RWPE2 (cell line): Measurements from ENCODE around the gene TMEM132D.

Experiments
- ATAC-seq: fragments of 200-7000 bp; cut with Tn5 transposase; 3 replicates; pipeline ENCODE4 v1.9.1; 2021; ENCODE audit warnings: low read depth
- DNase-seq: peaks from one replicate; pipeline ENCODE4 v3.0.0-alpha.2; 2020; ENCODE audit warnings: low spot score
- H3K27ac ChIP-seq: fragments of 450-650 bp; 2 replicates; pipeline ENCODE4 v1.5.1; 2017; ENCODE audit warnings: mild to moderate bottlenecking; ENCODE audit not compliant: poor library complexity, severe bottlenecking
- H3K27me3 ChIP-seq: fragments of 250-450 bp; sonication (Bioruptor Pico); 2 replicates; pipeline ENCODE4 v1.5.1; 2021; ENCODE audit warnings: mild to moderate bottlenecking, moderate library complexity; ENCODE audit not compliant: insufficient read depth, poor library complexity, severe bottlenecking
- H3K36me3 ChIP-seq: fragments of 250-450 bp; sonication (Bioruptor Pico); 2 replicates; pipeline ENCODE4 v1.5.1; 2020; ENCODE audit warnings: low read depth, mild to moderate bottlenecking, moderate library complexity
- H3K4me1 ChIP-seq: fragments of 250-450 bp; sonication (Bioruptor Pico); 2 replicates; pipeline ENCODE4 v1.5.1; 2021; ENCODE audit warnings: mild to moderate bottlenecking, moderate library complexity; ENCODE audit not compliant: insufficient read depth, poor library complexity, severe bottlenecking
- H3K4me3 ChIP-seq: fragments of 250-450 bp; sonication (Bioruptor Pico); 2 replicates; pipeline ENCODE4 v1.5.1; 2021; ENCODE audit warnings: mild to moderate bottlenecking, moderate library complexity; ENCODE audit not compliant: severe bottlenecking
- H3K9me3 ChIP-seq: fragments of 250-450 bp; sonication (Bioruptor Pico); 2 replicates; pipeline ENCODE4 v1.5.1; 2021; ENCODE audit warnings: mild to moderate bottlenecking, moderate library complexity; ENCODE audit not compliant: severe bottlenecking
- CTCF ChIP-seq: fragments of 450-650 bp; IDR thresholded peaks from one replicate; pipeline ENCODE4 v1.5.1; 2017; ENCODE audit warnings: mild to moderate bottlenecking, moderate library complexity; ENCODE audit not compliant: poor library complexity, severe bottlenecking

TMEM132D gene

GRCh38 chr12:129483111-129483893, 420.5 kb downstream of the TMEM132D start:
- Histone ChIP-seq H3K36me3 (no peaks in the 10 kb centered on the region), H3K4me1 (no peaks in the 10 kb centered on the region), H3K27me3 (no peaks in the 10 kb centered on the region), H3K9me3 (peaks cover 1% of the 10 kb centered on the region), H3K4me3 (no peak overlapping the region), H3K27ac (no peak overlapping the region)
- no peak for ATAC-seq
- TF ChIP-seq CTCF: no peak
- no peak for DNase-seq

GRCh38 chr12:129481921-129482320, 421.9 kb downstream of the TMEM132D start:
- Histone ChIP-seq H3K9me3 (peaks cover 1% of the 10 kb centered on the region), H3K4me1 (no peaks in the 10 kb centered on the region), H3K36me3 (no peaks in the 10 kb centered on the region), H3K27ac (no peak overlapping the region), H3K4me3 (no peak overlapping the region), H3K27me3 (no peaks in the 10 kb centered on the region)
- ATAC-seq: no peak
- TF ChIP-seq CTCF: no peak
- no peak for DNase-seq

GRCh38 chr12:129470196-129470595, 433.6 kb downstream of the TMEM132D start:
- Histone ChIP-seq H3K27me3 (no peaks in the 10 kb centered on the region), H3K4me1 (no peaks in the 10 kb centered on the region), H3K27ac (no peak overlapping the region), H3K36me3 (no peaks in the 10 kb centered on the region), H3K4me3 (no peak overlapping the region), H3K9me3 (no peaks in the 10 kb centered on the region)
- TF ChIP-seq CTCF: no peak
- no peak for DNase-seq
- no peak for ATAC-seq

GRCh38 chr12:129467726-129468125, 436.1 kb downstream of the TMEM132D start:
- no peaks in the 10 kb centered on the region for H3K27me3 ChIP-seq
- no peak for TF ChIP-seq CTCF
- no peak for DNase-seq
- no peak overlapping the region for H3K4me3 ChIP-seq
- H3K36me3 ChIP-seq: no peaks in the 10 kb centered on the region
- no peaks in the 10 kb centered on the region for H3K4me1 ChIP-seq
- H3K27ac ChIP-seq: no peak overlapping the region
- no peak for ATAC-seq
- no peaks in the 10 kb centered on the region for H3K9me3 ChIP-seq

- Histone ChIP-seq H3K9me3 (no peaks in the 10 kb centered on the region), H3K36me3 (no peaks in the 10 kb centered on the region), H3K27ac (no peak overlapping the region), H3K4me3 (no peak overlapping the region), H3K4me1 (no peaks in the 10 kb centered on the region), H3K27me3 (no peaks in the 10 kb centered on the region)
- TF ChIP-seq CTCF: no peak
- ATAC-seq (no peak), DNase-seq (no peak)
Measured at GRCh38 chr12:129467289-129467688, 436.5 kb downstream of the TMEM132D start.
